Spleen (tissue), 11 donors: ENCODE measurements around the gene PRUNE2. TPM values are rescaled to one million over a fixed set of nuclear protein-coding genes. Genes with fewer than 3 reads are reported as not detected.

Experiments used
- DNase-seq: peaks from one replicate; pipeline ENCODE4 v3.0.0-alpha.2; 2020
- H3K27ac ChIP-seq, 8 donors: fragments of 200-600 bp; sonication (generic) in 7 of 8; 1 replicate in 4 of 8; 2 replicates in 4 of 8; pipeline versions ENCODE4 v1.5.0 to v1.8.0; 2016 to 2021; ENCODE audit warnings: inconsistent platforms in 4 of 8, mild to moderate bottlenecking in 4 of 8, moderate library complexity in 1 of 8
- H3K27me3 ChIP-seq, 7 donors: fragments of 200-600 bp; sonication (generic) in 6 of 7; replicated peaks in 1 of 7; 1 replicate in 4 of 7; 2 replicates in 3 of 7; pipeline versions ENCODE4 v1.5.0 to v1.8.0; 2016 to 2021; ENCODE audit warnings: inconsistent platforms in 3 of 7, mild to moderate bottlenecking in 1 of 7
- H3K36me3 ChIP-seq, 6 donors: fragments of 200-600 bp; sonication (generic) in 5 of 6; 1 replicate in 4 of 6; 2 replicates in 2 of 6; pipeline versions ENCODE4 v1.5.0 to v1.8.0; 2016 to 2021; ENCODE audit warnings: inconsistent platforms in 2 of 6
- H3K4me1 ChIP-seq, 6 donors: fragments of 200-600 bp; sonication (generic) in 5 of 6; 1 replicate in 3 of 6; 2 replicates in 3 of 6; pipeline versions ENCODE4 v1.5.0 to v1.8.0; 2016 to 2021; ENCODE audit warnings: inconsistent platforms in 3 of 6
- H3K4me3 ChIP-seq, 8 donors: fragments of 200-600 bp; sonication (generic) in 7 of 8; 1 replicate in 4 of 8; 2 replicates in 4 of 8; pipeline versions ENCODE4 v1.5.0 to v1.8.0; 2016 to 2021; ENCODE audit warnings: inconsistent platforms in 4 of 8, mild to moderate bottlenecking in 4 of 8, moderate library complexity in 2 of 8
- H3K9me3 ChIP-seq, 8 donors: fragments of 200-600 bp; sonication (generic) in 7 of 8; 1 replicate in 4 of 8; 2 replicates in 4 of 8; pipeline versions ENCODE4 v1.5.0 to v1.8.0; 2016 to 2021; ENCODE audit warnings: inconsistent platforms in 4 of 8
- POLR2A ChIP-seq, 3 donors: fragments of 450-650 bp; IDR thresholded peaks; one replicate each; pipeline ENCODE4 v1.5.1; 2017; ENCODE audit warnings: antibody characterized with exemption in 3 of 3, mild to moderate bottlenecking in 1 of 3
- POLR2AphosphoS5 ChIP-seq, 3 donors: sonication (generic); formaldehyde crosslinking; IDR thresholded peaks; one replicate each; pipeline ENCODE4 v1.5.1; 2017; ENCODE audit warnings: antibody characterized with exemption in 3 of 3
- WGBS, 5 donors: extraction: QIAGEN DNeasy Blood & Tissue Kit in 3 of 5; methylation state at CpG; one replicate each; pipeline versions ENCODE4 v1.1.5 to v1.1.7; 2013 to 2018; 5-methylcytosine and 5-hydroxymethylcytosine counted together
- intact Hi-C: fragments of 100-400 bp; cut with DNase I; formaldehyde crosslinking; loops from one replicate; pipeline ENCODE4 v1.15.0; 2023; ENCODE audit warnings: low total_unique reads
- polyA plus RNA-seq, 3 donors: library from polyadenylated mRNA; stranded (reverse); fragments of 200-250 nt; gene quantifications; one replicate each; pipeline ENCODE4 v1.2.1, GENCODE V29; 2013
- total RNA-seq, 7 donors: library from RNA; depleted of rRNA in 3 of 7; stranded (reverse); fragments of >200 nt in 3 of 7; fragmentation: NEBNext Ultra II Directional in 4 of 7; extraction: Animal tissue kit (Norgen Biotek cat#: 25700) in 4 of 7; gene quantifications; one replicate each; pipeline versions ENCODE4 v1.1.0 to v1.2.1, GENCODE V29; 2016 to 2021
- TF ChIP-seq, protein P1 (sequence below), 11 experiments: fragments of 200-600 bp in 7 of 11; fragments of 450-650 bp in 4 of 11; sonication (generic) in 4 of 11; IDR thresholded peaks in 8 of 11; conservative IDR thresholded peaks in 3 of 11; 1 replicate in 7 of 11; 2 replicates in 4 of 11; pipeline versions ENCODE4 v1.4.0 to v1.8.0; 2016 to 2021; ENCODE audit warnings: antibody characterized with exemption in 11 of 11, inconsistent platforms in 4 of 11, mild to moderate bottlenecking in 1 of 11
- donor health status: healthy with polysubstance abuse.
- donor health status: DM: no; HTN: no; CAD: no; lungs with moderate emphysema.
- donor health status: DM: no; HTN: no; CAD: no.
- donor health status: Bipolar disorder and iron deficiency.
- donor health status: healthy.
- donor health status: DM: no; HTN: no; CAD: no.
- donor health status: DM: yes; HTN: yes; CAD: no.

PRUNE2 gene
- total and polyA plus RNA-seq, 10 donors: 3.3 to 23.6 (median 14.0) TPM

DNA sequence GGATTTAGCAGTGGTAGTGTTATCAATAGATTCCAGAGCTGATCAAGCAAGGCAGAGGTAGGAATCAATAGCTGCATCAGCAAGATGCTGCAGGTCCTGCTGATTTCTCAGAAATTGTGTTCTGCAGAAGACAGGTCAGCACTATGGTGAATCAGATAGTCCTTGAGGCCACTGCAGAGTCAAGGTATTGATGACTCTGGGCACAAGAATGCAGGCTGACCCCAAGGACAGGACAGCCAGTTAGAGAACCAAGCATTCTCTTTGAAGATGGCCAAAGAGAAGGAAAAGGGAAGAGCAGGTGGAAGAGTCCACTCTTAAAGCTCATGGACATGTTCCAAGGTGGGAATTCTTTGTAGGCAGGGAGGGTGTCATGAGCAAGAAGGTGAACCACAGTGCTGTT lies 28.0 kb downstream of the PRUNE2 start:
- no peaks in the 10 kb centered on the region for H3K36me3 ChIP-seq
- H3K27ac ChIP-seq: no peak overlapping the region
- intact Hi-C loops: no loop called here
- no peaks in the 10 kb centered on the region for H3K4me1 ChIP-seq
- no peak for DNase-seq
- no peak overlapping the region for H3K4me3 ChIP-seq
- TF ChIP-seq POLR2AphosphoS5 (IDR thresholded peaks at IDR 0.05) (no peak), POLR2A (IDR thresholded peaks at IDR 0.05) (no peak)
- TF ChIP-seq, protein P1, sequence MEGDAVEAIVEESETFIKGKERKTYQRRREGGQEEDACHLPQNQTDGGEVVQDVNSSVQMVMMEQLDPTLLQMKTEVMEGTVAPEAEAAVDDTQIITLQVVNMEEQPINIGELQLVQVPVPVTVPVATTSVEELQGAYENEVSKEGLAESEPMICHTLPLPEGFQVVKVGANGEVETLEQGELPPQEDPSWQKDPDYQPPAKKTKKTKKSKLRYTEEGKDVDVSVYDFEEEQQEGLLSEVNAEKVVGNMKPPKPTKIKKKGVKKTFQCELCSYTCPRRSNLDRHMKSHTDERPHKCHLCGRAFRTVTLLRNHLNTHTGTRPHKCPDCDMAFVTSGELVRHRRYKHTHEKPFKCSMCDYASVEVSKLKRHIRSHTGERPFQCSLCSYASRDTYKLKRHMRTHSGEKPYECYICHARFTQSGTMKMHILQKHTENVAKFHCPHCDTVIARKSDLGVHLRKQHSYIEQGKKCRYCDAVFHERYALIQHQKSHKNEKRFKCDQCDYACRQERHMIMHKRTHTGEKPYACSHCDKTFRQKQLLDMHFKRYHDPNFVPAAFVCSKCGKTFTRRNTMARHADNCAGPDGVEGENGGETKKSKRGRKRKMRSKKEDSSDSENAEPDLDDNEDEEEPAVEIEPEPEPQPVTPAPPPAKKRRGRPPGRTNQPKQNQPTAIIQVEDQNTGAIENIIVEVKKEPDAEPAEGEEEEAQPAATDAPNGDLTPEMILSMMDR (IDR thresholded peaks at IDR 0.05 in 8 of 11, conservative IDR thresholded peaks at IDR 0.05 in 3 of 11): no peak
- peaks cover 0 to 7% (median 0%) of the 10 kb centered on the region in 7 donors for H3K27me3 ChIP-seq
- no peaks in the 10 kb centered on the region for H3K9me3 ChIP-seq

DNA sequence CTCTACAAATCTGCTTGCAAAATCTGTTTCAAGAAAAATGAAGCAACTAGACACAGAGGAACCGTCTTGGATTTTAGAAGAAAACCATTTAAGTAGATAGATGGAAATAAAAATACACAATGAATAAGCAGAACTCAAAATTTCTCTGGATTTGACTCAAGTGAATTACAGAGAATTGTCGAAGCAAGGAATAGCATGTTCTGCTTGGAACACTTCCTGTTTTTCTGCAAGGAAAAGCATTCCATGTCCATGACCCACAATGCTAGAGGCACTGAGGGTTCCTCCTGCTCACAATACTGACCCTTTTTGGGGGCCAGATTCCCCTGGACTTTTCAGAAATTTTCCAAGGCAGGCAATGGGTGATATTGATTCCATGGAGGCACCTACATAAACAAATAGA lies 29.8 kb downstream of the PRUNE2 start:
- 63 to 83% (median 68%) methylated on average over 2 of the region's 2 CpGs for WGBS, 5 donors
- no peak overlapping the region for H3K4me3 ChIP-seq
- TF ChIP-seq POLR2A (IDR thresholded peaks at IDR 0.05) (no peak), POLR2AphosphoS5 (IDR thresholded peaks at IDR 0.05) (no peak)
- TF ChIP-seq, protein P1 (IDR thresholded peaks at IDR 0.05 in 8 of 11, conservative IDR thresholded peaks at IDR 0.05 in 3 of 11): no peak
- peaks cover 0 to 8% (median 0%) of the 10 kb centered on the region in 7 donors for H3K27me3 ChIP-seq
- no peak for DNase-seq
- H3K27ac ChIP-seq: no peak overlapping the region
- H3K36me3 ChIP-seq: no peaks in the 10 kb centered on the region
- H3K4me1 ChIP-seq: no peaks in the 10 kb centered on the region
- H3K9me3 ChIP-seq: no peaks in the 10 kb centered on the region
- intact Hi-C loops: no loop called here

DNA sequence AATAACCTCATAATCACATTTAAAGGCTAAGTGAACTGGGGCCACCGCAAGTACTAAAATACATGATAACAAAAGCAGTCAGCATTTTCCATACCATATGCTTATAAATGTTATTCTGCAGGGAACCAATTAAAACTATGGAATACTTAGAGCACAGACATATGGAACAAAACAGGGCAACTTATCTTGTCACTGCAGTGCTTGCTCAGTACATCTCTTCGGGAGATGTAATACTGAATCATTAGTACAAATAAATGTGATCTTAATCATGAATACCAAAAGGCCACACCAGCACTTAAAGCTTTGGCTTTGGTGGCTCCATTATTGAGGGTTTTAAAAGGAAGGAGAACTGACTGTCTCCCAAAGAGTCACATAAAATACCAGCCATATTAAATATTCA lies 32.1 kb downstream of the PRUNE2 start:
- intact Hi-C loops: no loop called here
- WGBS, 5 donors: 73 to 90% (median 82%) methylated on average over 2 of the region's 2 CpGs

DNA sequence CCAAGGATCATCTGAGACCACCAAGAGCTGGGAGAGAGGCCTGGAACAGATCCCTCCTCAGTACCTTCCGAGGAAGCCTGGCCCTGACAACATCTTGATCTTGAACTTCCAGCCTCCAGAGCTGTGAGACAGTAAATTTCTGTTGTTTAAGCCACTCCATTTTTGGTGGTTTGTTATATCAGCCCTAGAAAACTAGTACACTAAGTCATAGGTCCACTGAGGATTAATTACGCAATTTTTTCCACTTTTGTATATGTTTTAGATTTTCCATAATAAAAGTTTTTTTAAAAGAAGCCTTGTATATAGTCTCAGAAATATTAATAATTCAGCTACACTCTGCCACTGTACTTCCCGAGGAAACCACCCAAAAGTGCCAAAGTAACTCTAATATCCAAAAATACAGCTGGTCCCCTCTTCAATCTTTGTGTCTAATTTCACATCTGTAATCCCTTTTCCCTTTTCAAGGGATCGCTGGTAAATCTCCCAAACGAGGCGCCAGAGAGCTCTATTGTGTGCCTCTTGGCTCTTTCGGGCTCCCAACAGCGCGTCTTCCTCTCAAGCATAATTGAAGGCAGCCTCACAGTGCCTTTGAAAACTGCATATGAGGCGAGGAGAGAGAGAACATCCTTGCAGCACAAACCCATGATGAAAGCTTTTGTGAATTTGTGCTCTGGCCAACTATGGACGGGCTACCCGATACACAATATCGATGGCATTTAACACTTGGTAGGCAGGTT lies 32.7 kb downstream of the PRUNE2 start:
- TF ChIP-seq POLR2AphosphoS5 (IDR thresholded peaks at IDR 0.05) (no peak), POLR2A (IDR thresholded peaks at IDR 0.05) (no peak)
- TF ChIP-seq, protein P1 (IDR thresholded peaks at IDR 0.05 in 8 of 11, conservative IDR thresholded peaks at IDR 0.05 in 3 of 11): no peak
- Histone ChIP-seq H3K4me1 (no peaks in the 10 kb centered on the region), H3K9me3 (no peaks in the 10 kb centered on the region), H3K27me3 (peaks cover 0 to 20% (median 0%) of the 10 kb centered on the region in 7 donors), H3K4me3 (no peak overlapping the region), H3K27ac (no peak overlapping the region), H3K36me3 (no peaks in the 10 kb centered on the region)
- no peak for DNase-seq
- intact Hi-C loops: no loop called here
- 43 to 55% (median 48%) methylated on average over 13 of the region's 13 CpGs for WGBS, 5 donors

More for the DNA sequence above, 32.1 kb downstream of the PRUNE2 start:
- peaks cover 0 to 16% (median 0%) of the 10 kb centered on the region in 7 donors for H3K27me3 ChIP-seq
- H3K36me3 ChIP-seq: no peaks in the 10 kb centered on the region
- TF ChIP-seq, protein P1 (IDR thresholded peaks at IDR 0.05 in 8 of 11, conservative IDR thresholded peaks at IDR 0.05 in 3 of 11): no peak
- TF ChIP-seq POLR2AphosphoS5 (IDR thresholded peaks at IDR 0.05) (no peak), POLR2A (IDR thresholded peaks at IDR 0.05) (no peak)
- no peak for DNase-seq
- no peaks in the 10 kb centered on the region for H3K4me1 ChIP-seq
- no peak overlapping the region for H3K27ac ChIP-seq
- H3K9me3 ChIP-seq: no peaks in the 10 kb centered on the region
- H3K4me3 ChIP-seq: no peak overlapping the region
